ENCODE data around the gene IFT27.

GRCh38 chr22:36775586-36775963, 344 bp downstream of the IFT27 start:
- no peak for TF ChIP-seq GATA3 (IDR thresholded peaks at IDR 0.05; ENCODE audit: low read depth, low read length)
- no peak for TF ChIP-seq GATA2 (IDR thresholded peaks at IDR 0.05; ENCODE audit: low read depth, low read length)
